ENCODE results near the gene SVIL. TPM values are rescaled to one million over a fixed set of nuclear protein-coding genes. Genes with fewer than 3 reads are reported as not detected.

Gene SVIL, protein sequence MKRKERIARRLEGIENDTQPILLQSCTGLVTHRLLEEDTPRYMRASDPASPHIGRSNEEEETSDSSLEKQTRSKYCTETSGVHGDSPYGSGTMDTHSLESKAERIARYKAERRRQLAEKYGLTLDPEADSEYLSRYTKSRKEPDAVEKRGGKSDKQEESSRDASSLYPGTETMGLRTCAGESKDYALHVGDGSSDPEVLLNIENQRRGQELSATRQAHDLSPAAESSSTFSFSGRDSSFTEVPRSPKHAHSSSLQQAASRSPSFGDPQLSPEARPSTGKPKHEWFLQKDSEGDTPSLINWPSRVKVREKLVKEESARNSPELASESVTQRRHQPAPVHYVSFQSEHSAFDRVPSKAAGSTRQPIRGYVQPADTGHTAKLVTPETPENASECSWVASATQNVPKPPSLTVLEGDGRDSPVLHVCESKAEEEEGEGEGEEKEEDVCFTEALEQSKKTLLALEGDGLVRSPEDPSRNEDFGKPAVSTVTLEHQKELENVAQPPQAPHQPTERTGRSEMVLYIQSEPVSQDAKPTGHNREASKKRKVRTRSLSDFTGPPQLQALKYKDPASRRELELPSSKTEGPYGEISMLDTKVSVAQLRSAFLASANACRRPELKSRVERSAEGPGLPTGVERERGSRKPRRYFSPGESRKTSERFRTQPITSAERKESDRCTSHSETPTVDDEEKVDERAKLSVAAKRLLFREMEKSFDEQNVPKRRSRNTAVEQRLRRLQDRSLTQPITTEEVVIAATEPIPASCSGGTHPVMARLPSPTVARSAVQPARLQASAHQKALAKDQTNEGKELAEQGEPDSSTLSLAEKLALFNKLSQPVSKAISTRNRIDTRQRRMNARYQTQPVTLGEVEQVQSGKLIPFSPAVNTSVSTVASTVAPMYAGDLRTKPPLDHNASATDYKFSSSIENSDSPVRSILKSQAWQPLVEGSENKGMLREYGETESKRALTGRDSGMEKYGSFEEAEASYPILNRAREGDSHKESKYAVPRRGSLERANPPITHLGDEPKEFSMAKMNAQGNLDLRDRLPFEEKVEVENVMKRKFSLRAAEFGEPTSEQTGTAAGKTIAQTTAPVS (N-terminal part only)
- total RNA-seq = 26.4 and 42.2 TPM in 2 replicates

DNA sequence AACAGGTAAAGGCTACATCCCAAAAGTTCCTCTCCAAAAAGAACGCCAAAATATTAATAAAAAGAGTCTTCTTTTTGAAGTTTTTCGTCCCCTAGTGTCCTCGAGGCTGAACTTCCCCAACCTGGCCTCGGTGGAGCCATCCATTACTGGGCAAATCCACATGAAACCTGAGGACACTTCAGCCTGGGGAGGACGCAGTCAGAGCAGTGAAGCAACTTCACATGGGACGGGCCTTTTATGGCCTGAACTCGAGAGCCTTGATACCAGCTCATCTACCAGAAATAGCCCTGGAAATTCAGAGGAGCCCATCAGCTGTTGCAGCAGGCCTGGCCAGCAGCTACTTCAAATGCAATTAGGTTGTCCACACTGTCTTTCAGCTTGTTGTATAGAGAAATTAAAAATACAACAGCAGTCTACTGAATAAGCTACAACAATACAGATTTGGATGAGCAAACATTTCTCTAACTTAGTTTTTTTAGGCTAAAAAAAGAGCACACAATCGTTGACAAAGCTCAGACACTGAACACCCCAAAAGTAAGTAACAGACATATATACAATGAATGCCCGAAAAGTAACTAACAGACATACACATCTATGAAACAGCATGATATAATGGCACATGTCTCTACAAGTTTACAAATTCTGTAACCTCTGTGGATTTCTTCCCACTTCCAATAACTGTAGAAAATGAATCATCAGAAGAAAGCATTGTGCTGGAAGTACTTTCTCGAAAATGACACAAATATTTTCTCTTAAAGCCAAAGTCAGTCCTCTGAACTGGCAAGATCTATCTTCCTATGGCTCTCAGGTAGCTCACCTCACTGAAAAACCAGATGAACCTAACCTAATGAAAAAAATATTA lies at the start of gene SVIL:
SVIL (minus strand) TSS at position 208 of the 862 bp plus-strand sequence. CDS start 79,913 bp downstream, outside the sequence.

Data from tracheal epithelial cell (primary cell).